HG03460 (cell line): ENCODE data around the gene TXLNG.

Experiments used
- ATAC-seq: cut with Tn5 transposase; IDR thresholded peaks from one replicate; pipeline ENCODE4 v1.9.1; 2021; ENCODE audit not compliant: unreplicated experiment

TXLNG gene

DNA sequence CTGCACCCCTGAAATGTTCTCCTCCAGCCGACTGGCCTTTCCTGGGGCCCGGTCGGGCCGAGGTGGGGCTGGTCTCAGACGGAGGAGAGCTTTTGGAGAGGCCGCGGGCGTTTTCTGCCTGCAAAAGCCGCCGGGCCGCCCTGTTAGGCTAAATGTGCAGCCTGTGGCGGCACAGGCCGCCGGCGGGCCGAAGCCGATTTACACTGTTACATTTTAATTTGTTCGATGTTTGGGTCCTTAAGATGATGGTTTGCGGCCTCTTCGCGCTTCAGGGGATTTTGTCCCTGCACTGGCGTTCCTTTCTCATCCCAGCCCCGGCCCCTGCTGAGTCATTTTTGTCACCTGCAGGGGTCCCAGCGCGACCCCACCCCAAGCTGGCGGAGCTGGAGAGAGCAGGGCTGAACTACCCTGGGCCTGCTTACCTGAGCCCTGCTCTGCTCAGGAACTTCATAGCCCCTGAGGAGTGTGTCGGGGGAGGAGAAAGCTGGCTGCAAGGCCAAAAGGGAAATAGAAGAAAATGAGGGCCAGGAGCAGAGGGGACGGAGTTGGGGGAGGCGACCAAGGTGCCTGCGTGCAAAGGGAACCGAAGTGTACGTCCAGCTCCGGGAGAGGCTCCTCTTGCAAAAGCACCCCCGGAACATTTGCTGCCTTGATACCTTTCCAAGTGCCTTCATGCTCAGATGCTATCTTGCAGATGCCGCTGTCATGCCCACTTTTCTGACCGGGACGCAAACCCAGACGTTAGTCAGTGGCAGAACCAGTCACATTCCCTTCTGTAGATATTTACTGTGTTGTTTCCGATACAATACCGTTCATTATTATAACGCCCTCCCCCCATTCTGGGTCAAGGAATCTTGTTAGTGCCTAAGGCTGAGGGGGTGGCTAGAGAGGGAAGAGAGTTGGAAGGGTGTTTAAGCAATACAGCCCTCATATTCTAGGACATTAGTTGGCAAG is 84.9 kb downstream of the TXLNG start:
- ATAC-seq = peak; percentile 23

DNA sequence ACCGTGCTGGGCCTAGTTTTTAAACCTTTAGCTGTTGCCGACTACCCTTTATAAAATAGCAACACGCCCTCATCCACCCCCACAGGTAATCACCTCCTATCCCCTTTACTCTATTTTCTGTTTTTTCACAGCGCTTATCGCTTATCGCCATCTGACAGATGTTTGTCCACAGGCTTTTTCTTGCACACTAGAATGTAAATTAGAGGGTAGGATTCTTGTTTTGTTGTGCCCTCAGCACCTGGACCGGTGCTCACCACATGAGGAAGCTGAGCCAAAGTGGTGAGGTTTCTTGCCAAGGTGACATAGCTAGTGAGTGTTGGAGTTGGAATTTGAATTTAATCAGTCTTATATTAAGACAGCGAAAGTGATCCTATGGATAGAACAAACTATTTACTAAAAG is 86.8 kb downstream of the TXLNG start:
- no peak for ATAC-seq

DNA sequence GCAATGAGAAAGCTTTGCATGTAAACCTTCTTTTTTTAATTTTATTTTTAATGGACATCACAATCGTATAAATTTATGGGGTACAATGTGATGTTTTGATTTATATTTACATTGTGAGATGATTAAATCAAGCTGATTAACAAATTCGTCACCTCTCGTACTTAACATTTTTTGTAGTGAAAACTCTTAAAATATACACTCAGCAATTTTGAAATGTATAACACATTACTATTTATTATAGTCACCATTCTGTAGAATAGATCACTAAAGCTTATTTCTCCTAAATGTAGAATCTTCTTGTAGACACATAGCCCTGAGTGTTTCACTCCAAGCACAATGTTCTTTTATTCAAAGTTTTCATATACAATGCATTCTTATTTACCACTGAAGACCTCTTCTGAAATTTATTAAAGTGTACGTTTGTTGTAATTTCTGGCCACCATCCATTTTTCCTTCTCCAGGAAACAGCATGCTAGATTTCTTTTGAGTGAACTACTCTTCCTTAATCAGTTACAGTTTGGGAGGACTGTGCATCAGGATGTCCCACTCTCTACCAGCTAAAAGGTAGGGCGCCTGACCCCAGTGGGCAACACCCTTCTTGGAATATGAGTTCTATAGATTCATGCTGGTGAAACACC is 88.3 kb downstream of the TXLNG start:
- no peak for ATAC-seq

DNA sequence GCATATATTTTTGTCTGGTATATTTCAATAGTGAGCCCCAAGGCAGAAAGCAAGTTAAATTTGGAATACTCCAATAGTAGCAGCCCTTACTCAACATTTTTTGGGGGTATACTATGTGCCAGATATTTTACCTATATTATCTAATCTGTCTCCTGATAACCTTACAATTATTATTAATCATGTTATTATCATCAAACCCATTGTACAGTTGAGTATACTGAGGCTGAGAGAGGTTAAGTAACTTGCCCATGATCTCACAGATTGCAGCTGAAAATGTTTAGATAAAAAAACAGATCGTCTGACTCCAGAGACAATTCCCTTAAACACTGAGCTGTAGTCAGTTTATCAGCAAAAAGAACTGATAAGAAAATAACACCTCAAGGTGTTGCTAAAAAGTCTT is 90.4 kb downstream of the TXLNG start:
- no peak for ATAC-seq

DNA sequence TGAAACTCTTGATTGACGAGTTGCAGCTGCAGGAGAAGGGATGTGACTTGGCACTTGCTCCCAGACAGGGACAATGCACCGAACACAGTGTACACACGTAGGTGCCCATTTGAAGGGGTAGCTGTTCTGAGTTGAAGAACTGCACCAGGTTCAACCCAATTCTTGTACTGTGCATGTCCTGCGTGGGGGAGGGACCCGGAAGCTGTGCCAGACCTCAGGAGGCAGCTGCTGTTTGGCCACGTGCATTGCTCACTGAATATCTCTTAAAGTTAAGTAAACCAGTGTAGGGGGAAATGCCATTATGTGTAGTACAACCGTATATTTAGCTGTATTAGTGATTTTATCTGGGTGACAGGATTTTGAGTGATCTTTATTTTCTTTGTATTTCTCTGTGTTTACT is 95.9 kb downstream of the TXLNG start:
- ATAC-seq = peak; percentile 64

DNA sequence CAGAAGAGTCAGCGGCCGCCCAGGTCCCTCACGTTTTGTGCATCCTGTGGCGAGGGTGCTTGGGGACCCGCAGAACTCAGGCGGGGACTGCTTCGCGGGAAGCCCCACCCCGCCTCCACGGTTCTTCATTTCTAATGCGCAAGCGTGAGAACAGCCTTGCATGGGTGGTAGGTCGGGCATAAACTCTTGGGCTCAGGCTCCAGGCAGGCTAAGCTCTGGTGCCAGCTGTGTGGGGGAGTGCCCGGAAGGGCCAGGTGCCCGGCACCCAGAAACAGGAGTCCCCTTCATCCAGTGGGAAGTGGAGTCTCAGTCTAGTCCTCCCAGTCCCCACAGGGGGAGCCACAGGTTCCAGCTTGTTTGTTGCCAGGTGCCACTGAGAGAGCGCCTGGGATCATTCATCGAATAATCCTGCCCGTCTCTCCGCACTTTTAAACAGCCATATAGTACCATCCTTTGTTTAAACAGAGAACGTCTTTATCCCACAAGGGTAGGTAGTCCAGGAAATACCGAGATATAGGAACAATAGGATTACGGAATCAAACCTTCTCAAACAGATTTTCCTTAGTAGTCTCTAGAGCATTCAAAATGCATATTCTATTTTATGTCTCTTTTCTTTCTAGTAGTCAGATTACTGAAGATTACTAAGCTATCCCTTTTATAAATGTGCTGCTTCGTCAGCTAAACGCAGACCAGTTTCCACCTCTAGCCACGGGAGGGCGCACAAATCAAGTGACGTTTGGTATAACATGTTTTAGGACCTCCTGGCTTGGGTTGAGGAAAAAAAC is 96.6 kb downstream of the TXLNG start:
- peak; percentile 72 for ATAC-seq

DNA sequence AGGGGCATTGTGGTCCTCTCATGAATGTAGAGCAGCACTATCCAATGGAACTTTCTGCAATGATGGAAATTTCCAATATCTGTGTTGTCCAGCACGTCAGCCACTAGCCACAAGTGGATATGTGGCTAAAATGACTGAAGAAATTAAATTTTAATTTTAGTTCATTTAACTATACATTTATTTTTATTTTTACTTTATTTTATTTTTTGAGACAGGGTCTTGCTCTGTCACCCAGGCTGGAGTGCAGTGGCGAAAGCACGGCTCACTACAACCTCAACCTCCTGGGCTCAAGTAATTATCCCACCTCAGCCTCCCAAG is 97.2 kb downstream of the TXLNG start:
- ATAC-seq = no peak

DNA sequence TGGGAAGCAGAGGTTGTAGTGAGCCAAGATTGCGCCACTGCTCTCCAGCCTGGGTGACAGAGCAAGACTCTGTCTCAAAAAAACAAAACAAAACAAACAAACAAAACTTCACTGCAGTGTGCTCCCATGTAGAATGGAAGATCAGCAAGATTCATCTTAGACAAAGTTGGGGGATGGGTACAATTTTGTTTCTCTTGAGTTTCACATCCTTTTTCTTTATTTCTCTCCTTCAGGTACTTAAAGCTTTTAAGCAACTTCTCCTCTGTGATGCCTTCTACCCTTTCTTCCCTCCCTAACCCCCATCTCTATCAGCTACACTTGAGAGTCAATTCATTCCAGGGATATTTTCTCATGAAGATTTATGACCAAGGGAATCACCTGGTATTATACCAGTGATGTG is 99.4 kb downstream of the TXLNG start:
- ATAC-seq = no peak

DNA sequence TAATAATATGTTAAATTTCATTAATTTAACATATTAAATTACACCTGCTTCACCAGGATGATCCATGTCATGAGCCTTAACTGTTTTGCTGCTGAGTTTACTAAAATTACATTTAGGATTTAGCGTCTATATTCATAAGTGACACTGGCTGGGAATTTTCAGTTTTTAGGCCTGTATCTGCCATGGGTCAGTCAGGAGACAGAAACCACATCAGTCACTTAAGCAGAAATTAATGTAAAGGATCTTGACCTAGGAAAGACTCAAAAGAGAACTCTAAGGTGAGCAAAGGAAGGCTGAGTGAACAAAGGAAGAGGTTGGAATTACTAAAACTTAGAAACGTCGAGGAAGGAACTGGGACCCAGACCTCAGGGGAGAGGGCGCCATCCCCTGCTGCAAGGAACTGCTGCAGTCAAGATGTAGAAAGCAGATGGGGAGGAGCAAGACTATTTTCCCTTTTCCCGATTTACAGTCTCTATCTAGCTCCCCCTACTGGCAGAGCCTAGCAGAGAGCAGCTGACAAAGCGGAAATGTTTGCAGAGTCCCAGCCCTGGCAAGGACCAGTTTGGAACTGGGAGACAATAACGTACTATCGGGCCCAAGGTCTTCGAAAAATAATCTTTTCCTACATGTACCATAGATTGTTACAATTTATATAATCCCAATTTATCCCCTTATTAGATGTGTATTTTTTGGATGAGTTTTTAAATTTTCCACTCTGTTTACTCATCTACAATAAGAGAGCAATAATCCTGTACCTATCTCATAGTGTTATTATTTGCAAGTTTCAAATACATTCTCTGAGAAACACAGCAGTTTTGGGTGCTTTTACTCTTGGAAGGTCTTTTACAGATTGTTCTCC is 106.5 kb downstream of the TXLNG start:
- ATAC-seq = peak; percentile 90
